ENCODE measurements around the gene DCUN1D4. TPM values are rescaled to one million over a fixed set of nuclear protein-coding genes. Genes with fewer than 3 reads are reported as not detected.
A peak's percentile ranks its signal among the peaks of the same experiment; 100 is the strongest.

DCUN1D4 gene
- total RNA-seq, 1 experiment from 2014 or later: 42.8 TPM

- POLR2A ChIA-PET: no interaction called here
- peak in 1 of 2 experiments; percentile 19 for DNase-seq
- H3K27ac Mint-ChIP-seq (ENCODE audit: unreplicated experiment): peak overlapping the region; percentile 20
- intact Hi-C loops (cut with micrococcal nuclease; ENCODE audit: unreplicated experiment): no loop called here
- H3K36me3 Mint-ChIP-seq (ENCODE audit: insufficient read depth, unreplicated experiment): peaks cover 31% of the 10 kb centered on the region
- peak overlapping the region; percentile 8 for H3K4me3 Mint-ChIP-seq (ENCODE audit: unreplicated experiment)
- no peaks in the 10 kb centered on the region for H3K27me3 Mint-ChIP-seq (ENCODE audit: insufficient read depth, unreplicated experiment)
- H3K4me3 ChIP-seq (ENCODE audit: low read depth, low read length): no peak overlapping the region
- CTCF ChIA-PET: no interaction called here
- BruUV-seq (replicated peaks): no TSS peak
- no peaks in the 10 kb centered on the region for H3K27me3 ChIP-seq (replicated peaks; ENCODE audit: control insufficient read depth, insufficient read depth, low read length)
- TF ChIP-seq, protein P1, sequence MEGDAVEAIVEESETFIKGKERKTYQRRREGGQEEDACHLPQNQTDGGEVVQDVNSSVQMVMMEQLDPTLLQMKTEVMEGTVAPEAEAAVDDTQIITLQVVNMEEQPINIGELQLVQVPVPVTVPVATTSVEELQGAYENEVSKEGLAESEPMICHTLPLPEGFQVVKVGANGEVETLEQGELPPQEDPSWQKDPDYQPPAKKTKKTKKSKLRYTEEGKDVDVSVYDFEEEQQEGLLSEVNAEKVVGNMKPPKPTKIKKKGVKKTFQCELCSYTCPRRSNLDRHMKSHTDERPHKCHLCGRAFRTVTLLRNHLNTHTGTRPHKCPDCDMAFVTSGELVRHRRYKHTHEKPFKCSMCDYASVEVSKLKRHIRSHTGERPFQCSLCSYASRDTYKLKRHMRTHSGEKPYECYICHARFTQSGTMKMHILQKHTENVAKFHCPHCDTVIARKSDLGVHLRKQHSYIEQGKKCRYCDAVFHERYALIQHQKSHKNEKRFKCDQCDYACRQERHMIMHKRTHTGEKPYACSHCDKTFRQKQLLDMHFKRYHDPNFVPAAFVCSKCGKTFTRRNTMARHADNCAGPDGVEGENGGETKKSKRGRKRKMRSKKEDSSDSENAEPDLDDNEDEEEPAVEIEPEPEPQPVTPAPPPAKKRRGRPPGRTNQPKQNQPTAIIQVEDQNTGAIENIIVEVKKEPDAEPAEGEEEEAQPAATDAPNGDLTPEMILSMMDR (IDR thresholded peaks at IDR 0.05; ENCODE audit: insufficient read depth in 1 of 2, low read depth in 1 of 2, low read length in 1 of 2, severe bottlenecking in 1 of 2, unreplicated experiment in 1 of 2): no peak
- peaks cover 11% of the 10 kb centered on the region for H3K4me1 Mint-ChIP-seq (ENCODE audit: low read depth, unreplicated experiment)
- H3K9me3 ChIP-seq: no peaks in the 10 kb centered on the region
- H3K4me1 ChIP-seq: peaks cover 16% of the 10 kb centered on the region; the same call in 1 of the 2 replicates
- H3K36me3 ChIP-seq (ENCODE audit: control insufficient read depth, insufficient read depth, low read length): no peaks in the 10 kb centered on the region
- no peaks in the 10 kb centered on the region for H3K9me3 Mint-ChIP-seq (ENCODE audit: unreplicated experiment)
Observed at GRCh38 chr4:51878431-51878830, 35.5 kb downstream of the DCUN1D4 start.

DNA sequence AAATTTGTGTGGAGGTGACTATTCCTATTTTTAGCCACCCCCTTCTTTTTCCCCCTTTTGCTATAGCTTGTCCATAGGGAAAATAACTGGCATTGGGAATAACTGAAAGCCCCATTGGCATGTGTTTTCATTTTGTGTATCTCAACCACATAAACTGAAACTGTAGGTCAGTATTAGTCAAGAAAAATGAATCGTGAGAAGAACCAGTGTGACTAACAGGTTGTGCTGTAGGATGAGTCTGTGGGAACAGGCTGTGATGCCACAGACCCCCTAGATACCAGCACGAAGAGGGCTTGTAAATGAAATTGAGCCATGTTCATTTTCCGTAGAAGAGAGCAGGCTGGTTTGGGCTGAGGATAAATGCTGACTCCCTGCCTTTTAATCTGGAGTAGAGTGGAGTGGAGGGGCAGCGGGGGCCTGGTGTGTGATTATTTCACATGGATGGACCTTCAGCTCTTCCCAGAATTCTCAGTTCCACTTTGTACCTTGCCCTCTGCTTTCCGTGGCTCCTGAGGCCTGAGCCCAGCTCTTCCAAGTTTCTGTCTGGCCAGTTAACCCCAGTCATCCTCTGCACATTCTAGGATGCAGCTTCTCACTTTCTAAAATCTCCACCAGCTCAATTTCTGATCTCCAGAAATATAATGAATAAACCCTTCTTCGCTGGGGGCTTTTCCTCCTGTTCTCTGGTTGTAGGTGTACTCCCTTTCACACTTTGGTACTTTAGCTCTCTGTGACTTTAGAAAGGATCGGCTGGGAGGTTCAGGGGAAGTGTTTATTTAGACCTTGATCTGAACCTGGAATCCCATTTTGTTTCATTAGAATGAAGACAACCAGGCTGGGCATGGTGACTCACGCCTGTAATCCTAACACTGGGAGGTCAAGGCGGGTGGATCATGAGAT lies 37.3 kb downstream of the DCUN1D4 start:
- ChIA-PET POLR2A (no interaction called here), CTCF (no interaction called here)
- Histone ChIP-seq H3K9me3 (no peaks in the 10 kb centered on the region), H3K27me3 (replicated peaks; ENCODE audit: control insufficient read depth, insufficient read depth, low read length) (no peaks in the 10 kb centered on the region), H3K4me3 (ENCODE audit: low read depth, low read length) (no peak overlapping the region), H3K36me3 (ENCODE audit: control insufficient read depth, insufficient read depth, low read length) (no peaks in the 10 kb centered on the region), H3K4me1 (peaks cover 16% of the 10 kb centered on the region; the same call in 1 of the 2 replicates)
- Mint-ChIP-seq H3K27ac (ENCODE audit: unreplicated experiment) (no peak overlapping the region), H3K36me3 (ENCODE audit: insufficient read depth, unreplicated experiment) (peaks cover 28% of the 10 kb centered on the region), H3K9me3 (ENCODE audit: unreplicated experiment) (no peaks in the 10 kb centered on the region), H3K4me1 (ENCODE audit: low read depth, unreplicated experiment) (peaks cover 11% of the 10 kb centered on the region), H3K27me3 (ENCODE audit: insufficient read depth, unreplicated experiment) (no peaks in the 10 kb centered on the region), H3K4me3 (ENCODE audit: unreplicated experiment) (no peak overlapping the region)
- no TSS peak for BruUV-seq (replicated peaks)
- no peak for DNase-seq
- TF ChIP-seq, protein P1 (IDR thresholded peaks at IDR 0.05; ENCODE audit: insufficient read depth in 1 of 2, low read depth in 1 of 2, low read length in 1 of 2, severe bottlenecking in 1 of 2, unreplicated experiment in 1 of 2): no peak
- intact Hi-C loops (cut with micrococcal nuclease; ENCODE audit: unreplicated experiment): no loop called here

GRCh38 chr4:51884055-51884454 lies 41.1 kb downstream of the DCUN1D4 start:
- peaks cover 21% of the 10 kb centered on the region for H3K36me3 Mint-ChIP-seq (ENCODE audit: insufficient read depth, unreplicated experiment)
- H3K4me3 Mint-ChIP-seq (ENCODE audit: unreplicated experiment): no peak overlapping the region
- ChIA-PET POLR2A (no interaction called here), CTCF (interaction anchor here (1.2 kb wide), 1 partner anchor 41 kb away, joined by 3 read pairs; no protein-coding TSS in a partner anchor)
- DNase-seq: no peak
- peaks cover under 1% of the 10 kb centered on the region for H3K4me1 Mint-ChIP-seq (ENCODE audit: low read depth, unreplicated experiment)
- no peaks in the 10 kb centered on the region for H3K9me3 Mint-ChIP-seq (ENCODE audit: unreplicated experiment)
- H3K4me3 ChIP-seq (ENCODE audit: low read depth, low read length): no peak overlapping the region
- H3K9me3 ChIP-seq: no peaks in the 10 kb centered on the region
- intact Hi-C loops (cut with micrococcal nuclease; ENCODE audit: unreplicated experiment): no loop called here
- TF ChIP-seq, protein P1 (IDR thresholded peaks at IDR 0.05; ENCODE audit: insufficient read depth in 1 of 2, low read depth in 1 of 2, low read length in 1 of 2, severe bottlenecking in 1 of 2, unreplicated experiment in 1 of 2): no peak
- H3K4me1 ChIP-seq: peaks cover under 1% of the 10 kb centered on the region; the same call in 1 of the 2 replicates
- H3K27me3 Mint-ChIP-seq (ENCODE audit: insufficient read depth, unreplicated experiment): no peaks in the 10 kb centered on the region
- H3K27me3 ChIP-seq (replicated peaks; ENCODE audit: control insufficient read depth, insufficient read depth, low read length): no peaks in the 10 kb centered on the region
- no peak overlapping the region for H3K27ac Mint-ChIP-seq (ENCODE audit: unreplicated experiment)
- H3K36me3 ChIP-seq (ENCODE audit: control insufficient read depth, insufficient read depth, low read length): no peaks in the 10 kb centered on the region
- no TSS peak for BruUV-seq (replicated peaks)

Data from Caco-2 (cell line).